ENCODE results near the gene HYI. TPM values are rescaled to one million over a fixed set of nuclear protein-coding genes. Genes with fewer than 3 reads are reported as not detected.

HYI gene
- total RNA-seq, 3 donors from 2014 or later (not counting 1 experiment from before 2014, with no cell fraction given), result 7.0 to 14.2 (median 8.6) TPM

DNA sequence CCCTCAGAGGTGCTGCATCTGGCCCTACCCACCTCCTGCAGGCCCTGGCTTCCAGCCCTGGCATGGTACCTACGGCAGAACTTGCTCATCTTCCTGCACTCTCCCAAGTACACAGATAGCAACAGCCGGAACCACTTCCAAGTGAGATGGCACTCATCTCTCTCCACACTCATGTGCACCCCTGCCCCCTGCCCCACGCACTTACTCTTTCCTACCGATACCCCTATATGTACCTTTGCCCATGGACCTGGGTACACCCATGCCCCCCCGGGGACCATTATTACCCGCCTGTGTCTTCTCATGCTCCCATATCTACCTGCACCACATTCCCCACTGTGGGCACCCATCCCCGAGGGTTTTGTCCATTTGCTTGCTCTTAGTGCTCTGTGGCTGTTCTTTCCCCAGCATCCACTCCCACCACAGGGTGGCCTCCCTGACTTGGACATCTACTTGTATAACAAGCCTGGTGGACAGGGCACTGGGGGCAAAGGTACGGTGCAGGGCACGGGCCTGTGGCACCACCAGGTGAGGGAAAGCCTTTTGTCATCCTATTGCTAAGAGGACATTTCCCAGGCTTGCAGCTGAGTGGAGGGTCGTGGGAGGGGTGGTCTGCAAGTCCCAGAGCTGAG lies 14.7 kb downstream of the HYI start:
- H3K4me1 Mint-ChIP-seq, result no peaks in the 10 kb centered on the region

DNA sequence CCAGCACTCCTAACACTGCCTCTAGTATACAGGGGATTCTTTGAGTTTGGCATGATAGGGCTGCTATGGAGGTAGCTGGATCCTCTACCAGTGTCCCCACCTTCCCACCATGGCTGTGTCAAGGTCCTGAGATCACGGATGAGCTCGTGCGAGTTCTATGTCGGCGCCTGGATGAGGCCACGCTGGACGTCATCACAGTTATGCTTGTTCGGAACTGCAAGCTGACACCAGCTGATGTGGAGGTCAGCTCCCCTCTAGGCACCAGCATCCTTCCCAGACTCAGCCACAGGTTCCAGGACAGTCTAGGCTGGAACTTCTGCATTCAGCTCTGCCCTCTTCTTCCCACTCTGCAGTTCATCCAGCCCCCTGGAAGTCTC lies 15.2 kb downstream of the HYI start:
- peaks cover 57% of the 10 kb centered on the region for H3K36me3 ChIP-seq (ENCODE audit: control insufficient read depth, insufficient read depth, low read length)
- H3K27me3 Mint-ChIP-seq (ENCODE audit: low read depth in 2 of 2), result no peaks in the 10 kb centered on the region
- no peaks in the 10 kb centered on the region for H3K4me1 ChIP-seq (ENCODE audit: control insufficient read depth, insufficient read depth, low read length)
- H3K27me3 ChIP-seq (ENCODE audit: control insufficient read depth, insufficient read depth, low read length), result no peaks in the 10 kb centered on the region
- TF ChIP-seq CTCF (IDR thresholded peaks at IDR 0.05), result no peak
- no peak overlapping the region for H3K4me3 Mint-ChIP-seq
- no peak for ATAC-seq
- H3K4me1 Mint-ChIP-seq, result no peaks in the 10 kb centered on the region
- intact Hi-C loops (cut with micrococcal nuclease), result no loop called here
- DNase-seq, result no peak
- no peak overlapping the region for H3K27ac ChIP-seq (ENCODE audit: low read length)
- no peaks in the 10 kb centered on the region for H3K9me3 Mint-ChIP-seq
- no peaks in the 10 kb centered on the region for H3K9me3 ChIP-seq (ENCODE audit: control insufficient read depth, insufficient read depth, low read length)
- H3K4me3 ChIP-seq (ENCODE audit: low read length), result no peak overlapping the region
- no peak overlapping the region for H3K27ac Mint-ChIP-seq
- 97% methylated on average over 8 of the region's 8 CpGs for WGBS (ENCODE audit: insufficient coverage)
- H3K36me3 Mint-ChIP-seq, result no peaks in the 10 kb centered on the region

More for the DNA sequence above, 14.7 kb downstream of the HYI start:
- WGBS (ENCODE audit: insufficient coverage), result 95% methylated on average over 10 of the region's 10 CpGs
- Histone ChIP-seq H3K9me3 (ENCODE audit: control insufficient read depth, insufficient read depth, low read length) (no peaks in the 10 kb centered on the region), H3K27me3 (ENCODE audit: control insufficient read depth, insufficient read depth, low read length) (no peaks in the 10 kb centered on the region), H3K36me3 (ENCODE audit: control insufficient read depth, insufficient read depth, low read length) (peaks cover 57% of the 10 kb centered on the region), H3K4me1 (ENCODE audit: control insufficient read depth, insufficient read depth, low read length) (no peaks in the 10 kb centered on the region), H3K27ac (ENCODE audit: low read length) (no peak overlapping the region), H3K4me3 (ENCODE audit: low read length) (no peak overlapping the region)
- intact Hi-C loops (cut with micrococcal nuclease), result no loop called here
- no peak for ATAC-seq
- Mint-ChIP-seq H3K27ac (peak overlapping the region in 1 of 2 donors; percentile 27), H3K27me3 (ENCODE audit: low read depth in 2 of 2) (no peaks in the 10 kb centered on the region), H3K36me3 (no peaks in the 10 kb centered on the region), H3K9me3 (no peaks in the 10 kb centered on the region), H3K4me3 (no peak overlapping the region)
- no peak for DNase-seq
- no peak for TF ChIP-seq CTCF (IDR thresholded peaks at IDR 0.05)

DNA sequence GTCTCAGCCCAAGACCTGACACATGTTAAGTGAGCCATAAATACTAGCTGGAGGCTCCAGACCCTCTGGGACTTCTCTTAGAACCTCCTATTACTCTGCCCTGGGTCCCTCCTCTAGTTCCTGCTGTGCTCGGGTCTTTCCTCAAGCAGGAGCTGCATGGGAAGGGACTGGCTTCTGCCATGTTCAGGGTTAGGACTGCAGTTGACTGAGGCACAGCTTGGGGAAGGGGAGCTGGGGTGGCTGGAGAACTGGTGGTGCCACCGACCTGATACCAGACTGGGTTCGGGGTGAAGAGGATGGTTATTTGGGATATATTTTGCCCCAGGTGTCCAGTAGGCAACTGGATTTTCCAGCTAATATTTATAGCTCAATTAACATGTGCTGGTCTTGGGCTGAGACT lies 15.7 kb downstream of the HYI start:
- DNase-seq, result no peak
- no peaks in the 10 kb centered on the region for H3K27me3 ChIP-seq (ENCODE audit: control insufficient read depth, insufficient read depth, low read length)
- intact Hi-C loops (cut with micrococcal nuclease), result no loop called here
- no peak overlapping the region for H3K4me3 Mint-ChIP-seq
- H3K4me1 Mint-ChIP-seq, result no peaks in the 10 kb centered on the region
- no peak overlapping the region for H3K4me3 ChIP-seq (ENCODE audit: low read length)
- H3K9me3 ChIP-seq (ENCODE audit: control insufficient read depth, insufficient read depth, low read length), result no peaks in the 10 kb centered on the region
- H3K36me3 Mint-ChIP-seq, result no peaks in the 10 kb centered on the region
- H3K27ac ChIP-seq (ENCODE audit: low read length), result no peak overlapping the region
- H3K9me3 Mint-ChIP-seq, result no peaks in the 10 kb centered on the region
- no peaks in the 10 kb centered on the region for H3K27me3 Mint-ChIP-seq (ENCODE audit: low read depth in 2 of 2)
- WGBS (ENCODE audit: insufficient coverage), result 100% methylated on average over 3 of the region's 3 CpGs
- peak overlapping the region in 1 of 2 donors; percentile 31 for H3K27ac Mint-ChIP-seq
- no peaks in the 10 kb centered on the region for H3K4me1 ChIP-seq (ENCODE audit: control insufficient read depth, insufficient read depth, low read length)
- TF ChIP-seq CTCF (IDR thresholded peaks at IDR 0.05), result no peak
- H3K36me3 ChIP-seq (ENCODE audit: control insufficient read depth, insufficient read depth, low read length), result peaks cover 55% of the 10 kb centered on the region
- no peak for ATAC-seq

Measured in natural killer cell (primary cell).